PFSK-1 (cell line): ENCODE measurements around the gene CNN2.
A peak's percentile ranks its signal among the peaks of the same experiment; 100 is the strongest.

Experiments used
- FOXP2 ChIP-seq: optimal IDR thresholded peaks from 2 replicates; pipeline ENCODE3; 2011; ENCODE audit warnings: borderline replicate concordance, control low read depth, inconsistent platforms; ENCODE audit not compliant: insufficient read depth; ENCODE audit errors: extremely low read length, extremely low read depth
- POLR2AphosphoS5 ChIP-seq: IDR thresholded peaks from 2 replicates; pipeline ENCODE4 v1.6.1; 2012; ENCODE audit warnings: low read depth, mild to moderate bottlenecking, control low read depth, low read length, moderate library complexity
- SIN3A ChIP-seq: IDR thresholded peaks from 2 replicates; pipeline ENCODE4 v1.6.1; 2012; ENCODE audit warnings: mild to moderate bottlenecking, low read length, moderate library complexity, borderline replicate concordance; ENCODE audit not compliant: insufficient read depth
- TAF1 ChIP-seq: IDR thresholded peaks from 2 replicates; pipeline ENCODE4 v1.6.1; 2012; ENCODE audit warnings: low read length, control low read depth, borderline replicate concordance; ENCODE audit not compliant: insufficient read depth
- TF ChIP-seq, protein P1 (sequence below), 2 experiments: IDR thresholded peaks; 2 replicates each; pipeline versions ENCODE4 v1.6.1 to v1.8.0; 2011 to 2012; ENCODE audit warnings: low read depth in 2 of 2, low read length in 2 of 2, control low read depth in 1 of 2, inconsistent platforms in 1 of 2, mild to moderate bottlenecking in 1 of 2, moderate library complexity in 1 of 2; ENCODE audit not compliant: insufficient read depth in 1 of 2

DNA sequence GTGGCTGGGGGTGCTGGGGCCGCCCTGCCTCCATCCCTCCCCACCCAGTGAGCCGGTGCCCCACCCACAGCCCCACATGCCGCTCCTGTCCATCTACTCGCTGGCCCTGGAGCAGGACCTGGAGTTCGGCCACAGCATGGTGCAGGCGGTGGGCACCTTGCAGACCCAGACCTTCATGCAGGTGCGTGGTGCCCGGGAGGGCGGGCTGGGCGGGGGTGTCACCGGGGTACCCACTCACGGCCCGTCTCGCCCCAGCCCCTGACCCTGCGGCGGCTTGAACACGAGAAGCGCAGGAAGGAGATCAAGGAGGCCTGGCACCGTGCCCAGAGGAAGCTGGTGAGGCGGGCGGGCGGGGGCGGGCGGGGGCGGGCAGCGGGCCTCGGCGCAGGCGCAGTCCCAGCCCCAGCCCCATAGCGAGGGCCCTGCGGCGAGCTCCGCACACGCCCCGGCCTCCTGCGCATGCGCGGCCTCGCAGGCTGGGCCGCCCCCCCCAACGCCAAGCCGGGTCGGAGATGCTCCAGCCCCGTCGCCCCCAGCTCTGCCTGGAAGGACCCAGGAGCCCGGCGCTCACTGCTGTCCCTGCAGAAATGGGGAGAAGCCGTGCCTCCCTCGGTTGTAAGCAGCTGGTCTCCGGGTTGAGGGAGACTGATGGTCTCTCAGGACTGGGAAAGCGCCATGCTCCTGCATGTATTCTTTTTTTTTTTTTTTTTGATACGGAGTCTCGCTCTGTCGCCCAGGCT is 48.3 kb downstream of the CNN2 start:
- TF ChIP-seq SIN3A: no peak
- no peak for TF ChIP-seq TAF1
- peak; percentile 71; the same call in 1 of the 2 replicates for TF ChIP-seq POLR2AphosphoS5
- TF ChIP-seq, protein P1, sequence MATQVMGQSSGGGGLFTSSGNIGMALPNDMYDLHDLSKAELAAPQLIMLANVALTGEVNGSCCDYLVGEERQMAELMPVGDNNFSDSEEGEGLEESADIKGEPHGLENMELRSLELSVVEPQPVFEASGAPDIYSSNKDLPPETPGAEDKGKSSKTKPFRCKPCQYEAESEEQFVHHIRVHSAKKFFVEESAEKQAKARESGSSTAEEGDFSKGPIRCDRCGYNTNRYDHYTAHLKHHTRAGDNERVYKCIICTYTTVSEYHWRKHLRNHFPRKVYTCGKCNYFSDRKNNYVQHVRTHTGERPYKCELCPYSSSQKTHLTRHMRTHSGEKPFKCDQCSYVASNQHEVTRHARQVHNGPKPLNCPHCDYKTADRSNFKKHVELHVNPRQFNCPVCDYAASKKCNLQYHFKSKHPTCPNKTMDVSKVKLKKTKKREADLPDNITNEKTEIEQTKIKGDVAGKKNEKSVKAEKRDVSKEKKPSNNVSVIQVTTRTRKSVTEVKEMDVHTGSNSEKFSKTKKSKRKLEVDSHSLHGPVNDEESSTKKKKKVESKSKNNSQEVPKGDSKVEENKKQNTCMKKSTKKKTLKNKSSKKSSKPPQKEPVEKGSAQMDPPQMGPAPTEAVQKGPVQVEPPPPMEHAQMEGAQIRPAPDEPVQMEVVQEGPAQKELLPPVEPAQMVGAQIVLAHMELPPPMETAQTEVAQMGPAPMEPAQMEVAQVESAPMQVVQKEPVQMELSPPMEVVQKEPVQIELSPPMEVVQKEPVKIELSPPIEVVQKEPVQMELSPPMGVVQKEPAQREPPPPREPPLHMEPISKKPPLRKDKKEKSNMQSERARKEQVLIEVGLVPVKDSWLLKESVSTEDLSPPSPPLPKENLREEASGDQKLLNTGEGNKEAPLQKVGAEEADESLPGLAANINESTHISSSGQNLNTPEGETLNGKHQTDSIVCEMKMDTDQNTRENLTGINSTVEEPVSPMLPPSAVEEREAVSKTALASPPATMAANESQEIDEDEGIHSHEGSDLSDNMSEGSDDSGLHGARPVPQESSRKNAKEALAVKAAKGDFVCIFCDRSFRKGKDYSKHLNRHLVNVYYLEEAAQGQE (IDR thresholded peaks at IDR 0.05; ENCODE audit: insufficient read depth in 1 of 2, low read depth in 2 of 2, low read length in 2 of 2): no peak
- no peak for TF ChIP-seq FOXP2
